Osteocyte (in vitro differentiated cells): ENCODE measurements around the gene ANKRD16. TPM values are rescaled to one million over a fixed set of nuclear protein-coding genes. Genes with fewer than 3 reads are reported as not detected.

ENCODE experiments used
- DNase-seq: peaks from one replicate; pipeline ENCODE4 v3.0.0; 2021; ENCODE audit warnings: mixed read lengths; ENCODE audit not compliant: unreplicated experiment; ENCODE audit errors: extremely low spot score
- H3K27ac Mint-ChIP-seq: one replicate; pipeline ENCODE4 v1.8.0; 2021; ENCODE audit warnings: mild to moderate bottlenecking, mixed read lengths; ENCODE audit not compliant: unreplicated experiment
- H3K27me3 Mint-ChIP-seq: one replicate; pipeline ENCODE4 v1.8.0; 2021; ENCODE audit warnings: mixed read lengths; ENCODE audit not compliant: unreplicated experiment
- H3K36me3 Mint-ChIP-seq: one replicate; pipeline ENCODE4 v1.8.0; 2021; ENCODE audit warnings: mixed read lengths; ENCODE audit not compliant: unreplicated experiment
- H3K4me1 Mint-ChIP-seq: one replicate; pipeline ENCODE4 v1.8.0; 2021; ENCODE audit warnings: mixed read lengths; ENCODE audit not compliant: unreplicated experiment
- H3K4me3 Mint-ChIP-seq: one replicate; pipeline ENCODE4 v1.8.0; 2021; ENCODE audit warnings: mild to moderate bottlenecking, moderate library complexity, mixed read lengths; ENCODE audit not compliant: unreplicated experiment
- H3K9me3 Mint-ChIP-seq: one replicate; pipeline ENCODE4 v1.8.0; 2021; ENCODE audit warnings: mixed read lengths; ENCODE audit not compliant: unreplicated experiment
- CTCF ChIP-seq: fragments of 200-600 bp; sonication (generic); IDR thresholded peaks from 2 replicates; pipeline ENCODE4 v1.5.0; 2021; ENCODE audit warnings: antibody characterized with exemption, mild to moderate bottlenecking, moderate library complexity
- long read RNA-seq: library from polyadenylated mRNA; unstranded; transcript quantifications from one replicate; pipeline ENCODE4 v2.0.0, GENCODE V29; 2021
- total RNA-seq: library from RNA; stranded (reverse); gene quantifications from 2 replicates; pipeline ENCODE4 v1.2.1, GENCODE V29; 2021

ANKRD16 gene
- total RNA-seq: 8.8 and 9.5 TPM in 2 replicates
- long read RNA-seq, partial matches to known transcripts: 1 of 1 reads
- long read RNA-seq, other reads (novel, unspliced or antisense): 0 of 1 reads

GRCh38 chr10:5889624-5890451 is at the start of gene ANKRD16, which contains the start of gene FBH1:
TSS of gene ANKRD16 (minus strand) at chr10:5889893. CDS start at chr10:5889354, 539 bp downstream.
TSS of gene FBH1 (plus strand) at chr10:5890243. CDS start at chr10:5890346, 103 bp downstream.
- Mint-ChIP-seq H3K27ac (peak within 1 kb of the TSS; percentile 85), H3K4me3 (peak within 1 kb of the TSS; percentile 89), H3K4me1 (peaks cover 42% of the 10 kb centered on the region), H3K36me3 (peaks cover 21% of the 10 kb centered on the region), H3K9me3 (no peaks in the 10 kb centered on the region), H3K27me3 (no peaks in the 10 kb centered on the region)
- no peak for TF ChIP-seq CTCF
- peak; percentile 100 for DNase-seq

- H3K27ac Mint-ChIP-seq: no peak overlapping the region
Observed at GRCh38 chr10:5938291-5938690, 48.6 kb upstream of the ANKRD16 start.

GRCh38 chr10:5937016-5937415 is 47.3 kb upstream of the ANKRD16 start:
- H3K9me3 Mint-ChIP-seq: no peaks in the 10 kb centered on the region

More at GRCh38 chr10:5938291-5938690, 48.6 kb upstream of the ANKRD16 start:
- no peaks in the 10 kb centered on the region for H3K9me3 Mint-ChIP-seq
- no peak for TF ChIP-seq CTCF
- no peak for DNase-seq
- H3K36me3 Mint-ChIP-seq: peaks cover 34% of the 10 kb centered on the region
- H3K4me3 Mint-ChIP-seq: no peak overlapping the region
- H3K27me3 Mint-ChIP-seq: no peaks in the 10 kb centered on the region
- H3K4me1 Mint-ChIP-seq: peaks cover 2% of the 10 kb centered on the region

GRCh38 chr10:5935628-5936027 is 45.9 kb upstream of the ANKRD16 start:
- Mint-ChIP-seq H3K27ac (no peak overlapping the region), H3K4me3 (no peak overlapping the region), H3K27me3 (no peaks in the 10 kb centered on the region), H3K36me3 (peaks cover 40% of the 10 kb centered on the region), H3K9me3 (no peaks in the 10 kb centered on the region), H3K4me1 (no peaks in the 10 kb centered on the region)
- no peak for TF ChIP-seq CTCF
- no peak for DNase-seq

More at GRCh38 chr10:5937016-5937415, 47.3 kb upstream of the ANKRD16 start:
- Mint-ChIP-seq H3K4me3 (no peak overlapping the region), H3K27ac (no peak overlapping the region), H3K36me3 (peaks cover 40% of the 10 kb centered on the region), H3K27me3 (no peaks in the 10 kb centered on the region), H3K4me1 (no peaks in the 10 kb centered on the region)
- DNase-seq: no peak
- TF ChIP-seq CTCF: no peak

- Mint-ChIP-seq H3K4me1 (no peaks in the 10 kb centered on the region), H3K9me3 (no peaks in the 10 kb centered on the region), H3K4me3 (no peak overlapping the region), H3K27ac (no peak overlapping the region), H3K27me3 (no peaks in the 10 kb centered on the region), H3K36me3 (peaks cover 51% of the 10 kb centered on the region)
- no peak for DNase-seq
- no peak for TF ChIP-seq CTCF
Observed at GRCh38 chr10:5933909-5934546, 44.3 kb upstream of the ANKRD16 start.
